Ishikawa (cell line): ENCODE results near the gene ATXN1.

Experiments
- CEBPB ChIP-seq: IDR thresholded peaks from 2 replicates; pipeline ENCODE4 v1.6.1; 2012
- CREB1 ChIP-seq: IDR thresholded peaks from 2 replicates; pipeline ENCODE4 v1.6.1; 2012; ENCODE audit warnings: low read depth
- EGR1 ChIP-seq: IDR thresholded peaks from 2 replicates; pipeline ENCODE4 v1.6.1; 2012
- EP300 ChIP-seq: IDR thresholded peaks from 2 replicates; pipeline ENCODE4 v1.6.1; 2012; ENCODE audit warnings: borderline replicate concordance
- FOXM1 ChIP-seq: IDR thresholded peaks from 2 replicates; pipeline ENCODE4 v1.6.1; 2012; ENCODE audit warnings: low read depth, borderline replicate concordance
- MAX ChIP-seq: IDR thresholded peaks from 2 replicates; pipeline ENCODE4 v1.6.1; 2012
- NFIC ChIP-seq: IDR thresholded peaks from 2 replicates; pipeline ENCODE4 v1.6.1; 2012
- RAD21 ChIP-seq: IDR thresholded peaks from 2 replicates; pipeline ENCODE4 v1.6.1; 2012; ENCODE audit warnings: low read depth
- REST ChIP-seq: IDR thresholded peaks from 2 replicates; pipeline ENCODE4 v1.6.1; 2012; ENCODE audit warnings: low read depth, mild to moderate bottlenecking
- TAF1 ChIP-seq: IDR thresholded peaks from 2 replicates; pipeline ENCODE4 v1.6.1; 2012; ENCODE audit warnings: low read depth, mild to moderate bottlenecking
- TCF12 ChIP-seq: IDR thresholded peaks from 2 replicates; pipeline ENCODE4 v1.6.1; 2012; ENCODE audit warnings: low read depth
- TEAD4 ChIP-seq: IDR thresholded peaks from 2 replicates; pipeline ENCODE4 v1.6.1; 2012
- USF1 ChIP-seq: IDR thresholded peaks from 2 replicates; pipeline ENCODE4 v1.6.1; 2012
- YY1 ChIP-seq: IDR thresholded peaks from 2 replicates; pipeline ENCODE4 v1.6.1; 2012; ENCODE audit warnings: low read depth
- ZBTB7A ChIP-seq: IDR thresholded peaks from 2 replicates; pipeline ENCODE4 v1.6.1; 2012; ENCODE audit warnings: low read depth

Gene ATXN1

GRCh38 chr6:16481697-16482399 is 279.4 kb downstream of the ATXN1 start:
- TF ChIP-seq RAD21 (no peak), TAF1 (no peak), EP300 (no peak), MAX (no peak), CEBPB (no peak), TCF12 (no peak), FOXM1 (no peak), REST (no peak), TEAD4 (no peak)

- TF ChIP-seq MAX (no peak), YY1 (no peak), ZBTB7A (no peak), TCF12 (no peak), NFIC (no peak), FOXM1 (no peak), EGR1 (no peak), EP300 (no peak), TAF1 (no peak), REST (no peak), RAD21 (no peak), CREB1 (no peak), CEBPB (no peak), TEAD4 (no peak), USF1 (no peak)
Measured at GRCh38 chr6:16480763-16481560, 280.3 kb downstream of the ATXN1 start.

- no peak for TF ChIP-seq ZBTB7A
- TF ChIP-seq FOXM1, result no peak
- no peak for TF ChIP-seq NFIC
- TF ChIP-seq CEBPB, result no peak
- TF ChIP-seq CREB1, result no peak
- no peak for TF ChIP-seq MAX
- TF ChIP-seq YY1, result no peak
Measured at GRCh38 chr6:16477367-16478149, 283.7 kb downstream of the ATXN1 start.

GRCh38 chr6:16476861-16477260 is 284.4 kb downstream of the ATXN1 start:
- no peak for TF ChIP-seq YY1
- no peak for TF ChIP-seq REST
- no peak for TF ChIP-seq USF1
- no peak for TF ChIP-seq FOXM1
- TF ChIP-seq MAX, result no peak
- TF ChIP-seq TEAD4, result no peak
- no peak for TF ChIP-seq EGR1
- no peak for TF ChIP-seq NFIC
- TF ChIP-seq CEBPB, result no peak
- TF ChIP-seq CREB1, result no peak
- TF ChIP-seq EP300, result no peak
- no peak for TF ChIP-seq RAD21
- TF ChIP-seq ZBTB7A, result no peak
- TF ChIP-seq TCF12, result no peak
